Liver (tissue), 9 donors: ENCODE measurements around the gene TPGS1. TPM values are rescaled to one million over a fixed set of nuclear protein-coding genes. Genes with fewer than 3 reads are reported as not detected.

Experiments
- DNase-seq: peaks from one replicate; pipeline ENCODE4 v3.0.0-alpha.2; 2017; ENCODE audit warnings: low spot score
- H3K27ac ChIP-seq, 2 donors: one replicate each; pipeline ENCODE4 v1.7.0; 2013; ENCODE audit warnings: inconsistent platforms in 2 of 2, low read length in 2 of 2, control low read depth in 1 of 2, low read depth in 1 of 2, mild to moderate bottlenecking in 1 of 2
- H3K27me3 ChIP-seq, 4 donors: one replicate each; pipeline versions ENCODE4 v1.6.1 to v1.7.0; 2013; ENCODE audit warnings: low read length in 3 of 4, inconsistent platforms in 1 of 4, mild to moderate bottlenecking in 1 of 4, moderate library complexity in 1 of 4; ENCODE audit not compliant: control insufficient read depth in 4 of 4, insufficient read depth in 4 of 4
- H3K36me3 ChIP-seq, 4 donors: one replicate each; pipeline versions ENCODE4 v1.6.1 to v1.7.0; 2013; ENCODE audit warnings: low read length in 3 of 4, mild to moderate bottlenecking in 3 of 4, low read depth in 1 of 4, moderate library complexity in 1 of 4; ENCODE audit not compliant: control insufficient read depth in 4 of 4, insufficient read depth in 3 of 4
- H3K4me1 ChIP-seq, 4 donors: one replicate each; pipeline versions ENCODE4 v1.6.1 to v1.7.0; 2013; ENCODE audit warnings: low read length in 3 of 4, mild to moderate bottlenecking in 3 of 4, moderate library complexity in 1 of 4; ENCODE audit not compliant: control insufficient read depth in 4 of 4, insufficient read depth in 4 of 4
- H3K4me3 ChIP-seq, 3 donors: one replicate each; pipeline versions ENCODE4 v1.6.1 to v1.7.0; 2013; ENCODE audit warnings: low read length in 3 of 3, control low read depth in 1 of 3, low read depth in 1 of 3, mild to moderate bottlenecking in 1 of 3
- H3K9ac ChIP-seq, 2 donors: one replicate each; pipeline ENCODE4 v1.7.0; 2013; ENCODE audit warnings: low read length in 2 of 2, mild to moderate bottlenecking in 2 of 2, moderate library complexity in 2 of 2, control low read depth in 1 of 2, low read depth in 1 of 2
- H3K9me3 ChIP-seq, 4 donors: one replicate each; pipeline versions ENCODE4 v1.6.1 to v1.7.0; 2013; ENCODE audit warnings: low read length in 3 of 4; ENCODE audit not compliant: control insufficient read depth in 4 of 4
- ATF3 ChIP-seq: IDR thresholded peaks from 2 replicates; pipeline ENCODE4 v1.6.1; 2016; ENCODE audit warnings: antibody characterized with exemption
- CTCF ChIP-seq: fragments of 150-350 bp; IDR thresholded peaks from 2 replicates; pipeline ENCODE4 v1.5.1; 2017; ENCODE audit warnings: improper control_type of control experiment, low read depth, low read length; ENCODE audit not compliant: missing input control
- EGR1 ChIP-seq, 2 donors: IDR thresholded peaks; 2 replicates each; pipeline ENCODE4 v1.6.1; 2016 to 2018; ENCODE audit warnings: antibody characterized with exemption in 2 of 2, low read depth in 2 of 2
- FOXA1 ChIP-seq: IDR thresholded peaks from 2 replicates; pipeline ENCODE4 v1.6.1; 2016; ENCODE audit warnings: antibody characterized with exemption
- FOXA2 ChIP-seq: IDR thresholded peaks from 2 replicates; pipeline ENCODE4 v1.6.1; 2016; ENCODE audit warnings: antibody characterized with exemption
- GABPA ChIP-seq, 2 donors: IDR thresholded peaks in 1 of 2; conservative IDR thresholded peaks in 1 of 2; 2 replicates each; pipeline ENCODE4 v1.6.1; 2016; ENCODE audit warnings: antibody characterized with exemption in 2 of 2, mild to moderate bottlenecking in 1 of 2, moderate library complexity in 1 of 2
- HNF4A ChIP-seq, 2 donors: conservative IDR thresholded peaks; 2 replicates each; pipeline ENCODE4 v1.6.1; 2016; ENCODE audit warnings: antibody characterized with exemption in 2 of 2, mild to moderate bottlenecking in 2 of 2
- HNF4G ChIP-seq: IDR thresholded peaks from 2 replicates; pipeline ENCODE4 v1.6.1; 2016; ENCODE audit warnings: antibody characterized with exemption
- JUND ChIP-seq, 2 donors: IDR thresholded peaks; 2 replicates each; pipeline ENCODE4 v1.6.1; 2016; ENCODE audit warnings: antibody characterized with exemption in 2 of 2
- MAX ChIP-seq: IDR thresholded peaks from 2 replicates; pipeline ENCODE4 v1.6.1; 2016; ENCODE audit warnings: antibody characterized with exemption
- NR2F2 ChIP-seq: IDR thresholded peaks from 2 replicates; pipeline ENCODE4 v1.6.1; 2016; ENCODE audit warnings: antibody characterized with exemption
- REST ChIP-seq: IDR thresholded peaks from 2 replicates; pipeline ENCODE4 v1.6.1; 2016; ENCODE audit warnings: antibody characterized with exemption, mild to moderate bottlenecking
- RXRA ChIP-seq, 2 donors: IDR thresholded peaks; 2 replicates each; pipeline ENCODE4 v1.6.1; 2017 to 2018; ENCODE audit warnings: antibody characterized with exemption in 2 of 2, mild to moderate bottlenecking in 1 of 2
- SP1 ChIP-seq: IDR thresholded peaks from 2 replicates; pipeline ENCODE4 v1.6.1; 2018; ENCODE audit warnings: antibody characterized with exemption, mild to moderate bottlenecking
- TAF1 ChIP-seq: conservative IDR thresholded peaks from 2 replicates; pipeline ENCODE4 v1.6.1; 2016; ENCODE audit warnings: antibody characterized with exemption, mild to moderate bottlenecking
- YY1 ChIP-seq: IDR thresholded peaks from 2 replicates; pipeline ENCODE4 v1.6.1; 2016; ENCODE audit warnings: antibody characterized with exemption, mild to moderate bottlenecking
- ZBTB33 ChIP-seq: IDR thresholded peaks from 2 replicates; pipeline ENCODE4 v1.6.1; 2016; ENCODE audit warnings: antibody characterized with exemption
- WGBS: extraction: QIAGEN DNeasy Blood & Tissue Kit; methylation state at CpG from one replicate; pipeline ENCODE4 v1.1.7; 2013; 5-methylcytosine and 5-hydroxymethylcytosine counted together
- polyA plus RNA-seq, 2 donors: library from polyadenylated mRNA; stranded (reverse) in 1 of 2; unstranded in 1 of 2; fragments of 200-250 nt in 1 of 2; fragments of >200 nt in 1 of 2; fragmentation: Nextera tagmentation in 1 of 2; extraction: Ambion mirVana in 1 of 2; gene quantifications; one replicate each; pipeline versions ENCODE4 v1.2.1 to v1.2.3, GENCODE V29; 2013 to 2015
- total RNA-seq, 2 donors: library from RNA; depleted of rRNA; stranded (reverse); fragments of >200 nt; gene quantifications; one replicate each; pipeline ENCODE4 v1.2.3, GENCODE V29; 2014
- donor health status: healthy.
- donor health status: healthy.
- donor health status: healthy.
- donor health status: healthy.
- donor health status: healthy.

The TPGS1 gene
- total and polyA plus RNA-seq, 4 donors: 1.7 to 15.5 (median 14.7) TPM

- TF ChIP-seq FOXA1 (no peak), HNF4A (conservative IDR thresholded peaks at IDR 0.05) (no peak), SP1 (no peak), CTCF (no peak), ATF3 (no peak)
Measured at GRCh38 chr19:469833-470232, 37.5 kb upstream of the TPGS1 start (continued).

- no peak overlapping the region for H3K4me3 ChIP-seq
- no peak overlapping the region for H3K27ac ChIP-seq
- DNase-seq: no peak
- TF ChIP-seq FOXA2: no peak
- no peak for TF ChIP-seq TAF1
- TF ChIP-seq ATF3: no peak
- no peak for TF ChIP-seq JUND (IDR thresholded peaks at IDR 0.05)
- no peaks in the 10 kb centered on the region for H3K36me3 ChIP-seq
- H3K4me1 ChIP-seq: no peaks in the 10 kb centered on the region
- 84% methylated on average over 20 of the region's 20 CpGs for WGBS
- no peak overlapping the region for H3K9ac ChIP-seq
- H3K9me3 ChIP-seq: no peaks in the 10 kb centered on the region
- no peaks in the 10 kb centered on the region for H3K27me3 ChIP-seq
Measured at GRCh38 chr19:470701-471100, 36.6 kb upstream of the TPGS1 start.

- Histone ChIP-seq H3K4me3 (no peak overlapping the region), H3K27ac (no peak overlapping the region), H3K9ac (no peak overlapping the region), H3K27me3 (no peaks in the 10 kb centered on the region), H3K36me3 (no peaks in the 10 kb centered on the region), H3K4me1 (no peaks in the 10 kb centered on the region), H3K9me3 (no peaks in the 10 kb centered on the region)
- 82% methylated on average over 23 of the region's 23 CpGs for WGBS
- no peak for DNase-seq
- TF ChIP-seq ZBTB33 (no peak), JUND (IDR thresholded peaks at IDR 0.05) (no peak), RXRA (IDR thresholded peaks at IDR 0.05) (no peak), CTCF (no peak), TAF1 (no peak), HNF4A (conservative IDR thresholded peaks at IDR 0.05) (no peak), SP1 (no peak), REST (no peak), NR2F2 (no peak), ATF3 (no peak), GABPA (IDR thresholded peaks at IDR 0.05 in 1 of 2, conservative IDR thresholded peaks at IDR 0.05 in 1 of 2) (no peak), MAX (no peak), HNF4G (no peak), FOXA1 (no peak), EGR1 (IDR thresholded peaks at IDR 0.05; ENCODE audit: low read depth in 2 of 2) (no peak), YY1 (no peak)
Measured at GRCh38 chr19:472005-472858, 35.1 kb upstream of the TPGS1 start.
